ENCODE results near the gene ATP6V0D1.

Gene ATP6V0D1

DNA sequence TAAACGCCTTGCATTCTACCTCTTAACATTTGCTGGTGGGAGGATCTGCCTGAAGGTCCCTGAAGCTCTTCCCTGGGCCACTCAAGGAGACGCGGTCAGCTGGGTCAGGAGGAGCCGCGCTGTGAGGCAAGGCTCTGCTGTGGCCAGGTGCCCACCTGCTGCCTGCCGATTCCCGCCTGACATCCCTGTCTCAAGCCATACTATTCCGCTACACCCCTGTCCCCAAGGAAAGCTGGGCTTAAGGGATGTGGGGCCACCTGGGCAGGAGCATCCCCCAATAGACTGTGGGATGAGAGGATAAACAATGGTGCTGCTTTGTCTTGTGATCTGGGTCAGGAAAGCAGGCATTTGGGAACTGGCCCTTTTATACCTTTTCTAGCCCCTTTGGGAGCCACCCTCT lies 92.8 kb downstream of the ATP6V0D1 start:
- H3K4me1 Mint-ChIP-seq = peaks cover 53% of the 10 kb centered on the region
- TF ChIP-seq, protein P1, sequence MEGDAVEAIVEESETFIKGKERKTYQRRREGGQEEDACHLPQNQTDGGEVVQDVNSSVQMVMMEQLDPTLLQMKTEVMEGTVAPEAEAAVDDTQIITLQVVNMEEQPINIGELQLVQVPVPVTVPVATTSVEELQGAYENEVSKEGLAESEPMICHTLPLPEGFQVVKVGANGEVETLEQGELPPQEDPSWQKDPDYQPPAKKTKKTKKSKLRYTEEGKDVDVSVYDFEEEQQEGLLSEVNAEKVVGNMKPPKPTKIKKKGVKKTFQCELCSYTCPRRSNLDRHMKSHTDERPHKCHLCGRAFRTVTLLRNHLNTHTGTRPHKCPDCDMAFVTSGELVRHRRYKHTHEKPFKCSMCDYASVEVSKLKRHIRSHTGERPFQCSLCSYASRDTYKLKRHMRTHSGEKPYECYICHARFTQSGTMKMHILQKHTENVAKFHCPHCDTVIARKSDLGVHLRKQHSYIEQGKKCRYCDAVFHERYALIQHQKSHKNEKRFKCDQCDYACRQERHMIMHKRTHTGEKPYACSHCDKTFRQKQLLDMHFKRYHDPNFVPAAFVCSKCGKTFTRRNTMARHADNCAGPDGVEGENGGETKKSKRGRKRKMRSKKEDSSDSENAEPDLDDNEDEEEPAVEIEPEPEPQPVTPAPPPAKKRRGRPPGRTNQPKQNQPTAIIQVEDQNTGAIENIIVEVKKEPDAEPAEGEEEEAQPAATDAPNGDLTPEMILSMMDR (IDR thresholded peaks at IDR 0.05) = no peak
- peaks cover 21% of the 10 kb centered on the region for H3K27me3 Mint-ChIP-seq (ENCODE audit: low read depth, poor library complexity)
- H3K36me3 Mint-ChIP-seq (ENCODE audit: low read depth) = no peaks in the 10 kb centered on the region
- H3K4me3 Mint-ChIP-seq = no peak overlapping the region
- no peak overlapping the region for H3K27ac Mint-ChIP-seq
- H3K9me3 Mint-ChIP-seq = no peaks in the 10 kb centered on the region
- DNase-seq = no peak

Data from nephron progenitor cell (in vitro differentiated cells).